ENCODE results near the gene CHCHD3. TPM values are rescaled to one million over a fixed set of nuclear protein-coding genes. Genes with fewer than 3 reads are reported as not detected.

Gene CHCHD3
- total RNA-seq, 6 experiments from 2014 or later: 16.5 to 42.6 (median 21.6) TPM

DNA sequence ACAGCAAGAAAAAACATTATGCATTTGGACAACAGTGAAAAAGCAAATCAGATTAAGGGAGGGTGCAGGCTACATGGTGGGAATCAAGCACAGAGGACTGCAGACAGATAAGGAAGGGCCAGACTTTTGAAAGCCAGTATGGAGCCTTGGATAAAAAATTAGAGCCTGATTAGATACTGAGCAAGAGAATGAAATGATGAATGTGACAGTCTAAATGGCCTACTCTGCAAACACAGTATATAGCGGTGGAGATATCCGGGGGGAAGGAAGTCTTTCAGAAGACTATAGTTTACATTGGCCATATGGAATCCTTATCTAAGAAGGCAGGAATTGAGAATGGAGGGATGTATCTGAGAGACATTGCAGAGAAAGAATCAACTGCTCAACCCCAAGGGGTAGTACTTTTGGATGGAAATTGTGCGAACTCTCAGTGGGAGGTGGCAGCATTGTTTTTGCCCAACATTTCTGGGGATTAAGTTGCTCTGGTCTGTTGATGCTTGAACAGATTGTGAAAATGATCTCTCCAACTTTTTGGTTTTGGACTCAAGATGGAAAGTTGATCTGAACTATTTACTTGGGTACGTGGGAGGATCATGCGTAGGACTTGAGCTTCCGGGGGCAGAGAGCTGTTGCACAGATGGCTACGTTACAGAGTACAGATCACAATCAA, 39.4 kb upstream of the CHCHD3 start:
- no peaks in the 10 kb centered on the region for H3K36me3 ChIP-seq
- H3K27ac ChIP-seq: no peak overlapping the region
- ATAC-seq (no peak), DNase-seq (no peak)
- H3K9me3 ChIP-seq: no peaks in the 10 kb centered on the region
- H3K4me1 ChIP-seq: no peaks in the 10 kb centered on the region
- no peak overlapping the region for H3K4me3 ChIP-seq
- 63% methylated on average over 5 of the region's 7 CpGs for WGBS (ENCODE audit: insufficient coverage, low coverage, low lambda C conversion rate, missing lambda C conversion rate)
- TF ChIP-seq, protein P1, sequence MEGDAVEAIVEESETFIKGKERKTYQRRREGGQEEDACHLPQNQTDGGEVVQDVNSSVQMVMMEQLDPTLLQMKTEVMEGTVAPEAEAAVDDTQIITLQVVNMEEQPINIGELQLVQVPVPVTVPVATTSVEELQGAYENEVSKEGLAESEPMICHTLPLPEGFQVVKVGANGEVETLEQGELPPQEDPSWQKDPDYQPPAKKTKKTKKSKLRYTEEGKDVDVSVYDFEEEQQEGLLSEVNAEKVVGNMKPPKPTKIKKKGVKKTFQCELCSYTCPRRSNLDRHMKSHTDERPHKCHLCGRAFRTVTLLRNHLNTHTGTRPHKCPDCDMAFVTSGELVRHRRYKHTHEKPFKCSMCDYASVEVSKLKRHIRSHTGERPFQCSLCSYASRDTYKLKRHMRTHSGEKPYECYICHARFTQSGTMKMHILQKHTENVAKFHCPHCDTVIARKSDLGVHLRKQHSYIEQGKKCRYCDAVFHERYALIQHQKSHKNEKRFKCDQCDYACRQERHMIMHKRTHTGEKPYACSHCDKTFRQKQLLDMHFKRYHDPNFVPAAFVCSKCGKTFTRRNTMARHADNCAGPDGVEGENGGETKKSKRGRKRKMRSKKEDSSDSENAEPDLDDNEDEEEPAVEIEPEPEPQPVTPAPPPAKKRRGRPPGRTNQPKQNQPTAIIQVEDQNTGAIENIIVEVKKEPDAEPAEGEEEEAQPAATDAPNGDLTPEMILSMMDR (IDR thresholded peaks at IDR 0.05): no peak
- no peak for TF ChIP-seq POLR2A (IDR thresholded peaks at IDR 0.05)
- no peaks in the 10 kb centered on the region for H3K27me3 ChIP-seq
- intact Hi-C loops (cut with DNase I): no loop called here

DNA sequence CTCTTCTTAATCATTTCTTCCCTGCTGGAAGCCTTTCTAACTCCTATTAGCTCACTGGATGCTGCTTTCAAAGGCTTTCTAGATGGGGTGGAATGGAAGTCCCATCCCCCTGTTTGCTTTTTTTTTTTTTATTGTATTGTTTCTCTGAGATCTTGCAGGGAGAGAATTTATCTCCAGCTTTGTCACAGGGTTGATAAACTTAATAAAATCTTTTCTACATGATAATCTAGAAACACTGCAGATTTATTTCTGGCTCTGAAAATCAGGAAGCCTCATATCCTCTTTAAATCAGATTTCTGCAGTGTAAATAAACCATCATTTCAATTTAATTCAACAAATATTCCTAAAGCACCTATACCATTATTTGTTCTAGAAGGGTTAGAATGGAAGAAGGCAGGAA, 37.2 kb upstream of the CHCHD3 start:
- no peaks in the 10 kb centered on the region for H3K27me3 ChIP-seq
- no peaks in the 10 kb centered on the region for H3K36me3 ChIP-seq
- ATAC-seq (no peak), DNase-seq (no peak)
- no peaks in the 10 kb centered on the region for H3K9me3 ChIP-seq
- H3K4me1 ChIP-seq: no peaks in the 10 kb centered on the region
- intact Hi-C loops (cut with DNase I): no loop called here
- TF ChIP-seq, protein P1 (IDR thresholded peaks at IDR 0.05): no peak
- TF ChIP-seq POLR2A (IDR thresholded peaks at IDR 0.05): no peak
- no peak overlapping the region for H3K4me3 ChIP-seq
- no peak overlapping the region for H3K27ac ChIP-seq

DNA sequence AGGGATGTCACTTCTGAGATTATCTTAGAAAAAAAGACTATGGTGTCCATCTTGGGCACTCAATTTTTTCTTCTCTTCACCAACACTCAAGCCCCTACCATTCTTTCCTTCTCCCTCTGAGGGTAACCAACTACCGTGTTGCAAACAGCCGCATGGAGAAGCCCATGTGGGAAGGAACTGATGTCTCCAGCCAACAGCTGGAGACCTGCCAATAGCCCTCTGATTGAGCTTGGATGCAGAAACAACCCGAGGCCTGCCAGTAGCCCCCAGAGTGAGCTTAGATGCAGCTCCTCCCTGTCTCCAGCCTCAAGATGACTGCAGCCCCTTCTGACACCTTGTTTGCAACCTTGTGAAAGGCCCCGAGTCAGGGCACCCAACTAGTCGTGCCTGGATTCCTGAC, 36.4 kb upstream of the CHCHD3 start:
- WGBS (ENCODE audit: insufficient coverage, low coverage, low lambda C conversion rate, missing lambda C conversion rate): 70% methylated on average over 4 of the region's 5 CpGs
- no peaks in the 10 kb centered on the region for H3K27me3 ChIP-seq
- no peak overlapping the region for H3K4me3 ChIP-seq
- intact Hi-C loops (cut with DNase I): no loop called here
- H3K4me1 ChIP-seq: no peaks in the 10 kb centered on the region
- TF ChIP-seq POLR2A (IDR thresholded peaks at IDR 0.05): no peak
- TF ChIP-seq, protein P1 (IDR thresholded peaks at IDR 0.05): no peak
- H3K36me3 ChIP-seq: no peaks in the 10 kb centered on the region
- H3K27ac ChIP-seq: no peak overlapping the region
- no peak for DNase-seq
- no peak for ATAC-seq
- no peaks in the 10 kb centered on the region for H3K9me3 ChIP-seq

DNA sequence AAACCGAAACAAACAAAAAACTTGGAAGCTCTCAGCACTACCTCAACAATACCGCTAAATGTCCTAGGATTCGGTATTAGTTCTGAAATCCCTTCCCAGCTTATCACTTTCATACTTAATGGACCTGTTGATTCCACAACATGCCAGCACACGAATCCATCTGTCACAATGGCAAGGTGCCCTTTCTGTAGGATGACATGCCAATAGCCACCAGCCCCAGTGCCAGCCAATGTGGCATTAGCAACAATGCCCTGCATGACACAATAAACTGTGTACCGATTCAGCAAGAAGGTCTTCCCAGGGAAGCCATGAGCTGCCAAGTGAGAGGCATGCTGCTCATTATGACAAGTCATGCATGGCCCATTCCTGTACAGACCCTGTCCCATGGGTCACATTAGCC, 35.6 kb upstream of the CHCHD3 start:
- DNase-seq: no peak
- H3K27ac ChIP-seq: no peak overlapping the region
- TF ChIP-seq POLR2A (IDR thresholded peaks at IDR 0.05): no peak
- TF ChIP-seq, protein P1 (IDR thresholded peaks at IDR 0.05): no peak
- no peak for ATAC-seq
- H3K4me1 ChIP-seq: no peaks in the 10 kb centered on the region
- 58% methylated on average over 5 of the region's 5 CpGs for WGBS (ENCODE audit: insufficient coverage, low coverage, low lambda C conversion rate, missing lambda C conversion rate)
- no peaks in the 10 kb centered on the region for H3K36me3 ChIP-seq
- H3K4me3 ChIP-seq: no peak overlapping the region
- intact Hi-C loops (cut with DNase I): no loop called here
- no peaks in the 10 kb centered on the region for H3K27me3 ChIP-seq
- no peaks in the 10 kb centered on the region for H3K9me3 ChIP-seq

DNA sequence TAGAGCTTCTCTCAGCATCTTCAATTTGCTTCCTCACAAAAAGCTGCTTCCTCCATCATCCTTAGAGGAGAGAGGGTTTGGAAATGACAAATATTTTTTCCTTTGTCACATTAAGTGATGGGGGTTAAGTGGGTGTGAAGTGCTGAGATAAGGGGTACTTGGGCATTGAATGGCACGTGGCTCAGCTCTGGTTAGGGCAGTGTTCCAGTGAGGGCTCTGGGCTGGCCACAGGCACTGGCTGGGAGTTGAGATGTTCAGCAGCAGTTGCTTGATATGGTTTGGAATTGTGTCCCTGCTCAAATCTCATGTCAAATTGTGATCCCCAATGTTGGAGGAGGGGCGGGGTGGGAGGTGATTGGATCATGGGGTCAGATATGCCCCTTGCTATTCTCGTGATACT, 33.7 kb upstream of the CHCHD3 start:
- WGBS (ENCODE audit: insufficient coverage, low coverage, low lambda C conversion rate, missing lambda C conversion rate): 17% methylated on average over 3 of the region's 3 CpGs

More for the DNA sequence above, 33.7 kb upstream of the CHCHD3 start:
- no peak for DNase-seq
- no peaks in the 10 kb centered on the region for H3K4me1 ChIP-seq
- H3K27ac ChIP-seq: no peak overlapping the region
- ATAC-seq: no peak
- no peak for TF ChIP-seq POLR2A (IDR thresholded peaks at IDR 0.05)
- TF ChIP-seq, protein P1 (IDR thresholded peaks at IDR 0.05): no peak
- no peaks in the 10 kb centered on the region for H3K36me3 ChIP-seq
- no peaks in the 10 kb centered on the region for H3K9me3 ChIP-seq
- H3K4me3 ChIP-seq: no peak overlapping the region
- no peaks in the 10 kb centered on the region for H3K27me3 ChIP-seq
- intact Hi-C loops (cut with DNase I): no loop called here

Data from right lobe of liver (tissue), 6 donors.